ENCODE results near the gene KNCN. TPM values are rescaled to one million over a fixed set of nuclear protein-coding genes. Genes with fewer than 3 reads are reported as not detected.

The KNCN gene
- total and polyA plus RNA-seq, 7 donors, result not detected

GRCh38 chr1:46532498-46533178 is 18.8 kb downstream of the KNCN start:
- Histone ChIP-seq H3K9me3 (no peaks in the 10 kb centered on the region), H3K4me1 (peaks cover 0 to 10% (median 6%) of the 10 kb centered on the region in 4 donors), H3K27me3 (peaks cover 0 to 20% (median 5%) of the 10 kb centered on the region in 3 donors), H3K27ac (peak overlapping the region; percentile 73 to 84 (median 82)), H3K4me3 (peak overlapping the region in 3 of 4 donors; percentile 42 to 51 (median 50)), H3K36me3 (no peaks in the 10 kb centered on the region)
- DNase-seq, result peak; percentile 80
- intact Hi-C loops (cut with DNase I), result loop anchor here (2.0 kb wide), 1 partner anchor 192 kb away; no protein-coding TSS in a partner anchor
- 1% methylated on average over 31 of the region's 31 CpGs for WGBS, 2 donors
- peak; percentile 19 to 62 (median 50) for TF ChIP-seq CTCF (IDR thresholded peaks at IDR 0.05)
- TF ChIP-seq EP300 (IDR thresholded peaks at IDR 0.05), result no peak
- no peak for TF ChIP-seq POLR2A (IDR thresholded peaks at IDR 0.05)
- peak in 2 of 4 donors; percentile 23 to 37 for TF ChIP-seq POLR2AphosphoS5 (IDR thresholded peaks at IDR 0.05)

DNA sequence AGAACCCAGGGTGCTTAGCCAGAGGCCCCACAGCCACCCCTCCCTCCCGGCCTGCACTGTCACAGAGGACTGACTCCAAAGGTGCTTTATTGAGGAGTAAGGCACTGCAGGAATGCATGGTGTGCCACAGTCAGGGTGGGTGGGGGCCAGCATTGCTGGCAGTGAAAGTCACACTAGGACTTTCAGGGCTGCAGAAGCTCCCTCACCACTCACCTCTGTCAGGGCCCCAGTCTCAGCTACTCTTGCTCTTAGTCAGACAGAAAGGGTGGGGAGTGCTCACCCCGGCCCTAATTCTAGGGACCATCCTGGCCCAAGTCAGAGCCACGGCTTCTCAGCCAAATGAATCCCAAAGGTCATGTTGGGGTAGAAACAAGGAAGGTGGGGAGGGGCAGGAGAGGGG is 19.4 kb downstream of the KNCN start:
- no peak for TF ChIP-seq POLR2AphosphoS5 (IDR thresholded peaks at IDR 0.05)
- no peak for TF ChIP-seq EP300 (IDR thresholded peaks at IDR 0.05)
- TF ChIP-seq POLR2A (IDR thresholded peaks at IDR 0.05), result no peak
- TF ChIP-seq CTCF (IDR thresholded peaks at IDR 0.05), result no peak
- 41 to 70% methylated on average over 3 of the region's 3 CpGs for WGBS, 2 donors
- intact Hi-C loops (cut with DNase I), result loop anchor here (2.0 kb wide), 1 partner anchor 193 kb away; no protein-coding TSS in a partner anchor

GRCh38 chr1:46530791-46531409 is 20.5 kb downstream of the KNCN start:
- Histone ChIP-seq H3K36me3 (no peaks in the 10 kb centered on the region), H3K9me3 (no peaks in the 10 kb centered on the region), H3K4me3 (no peak overlapping the region), H3K4me1 (peaks cover 0 to 10% (median 6%) of the 10 kb centered on the region in 4 donors), H3K27ac (no peak overlapping the region), H3K27me3 (peaks cover 0 to 32% (median 11%) of the 10 kb centered on the region in 3 donors)
- no peak for DNase-seq
- 34 to 62% methylated on average over 6 of the region's 6 CpGs for WGBS, 2 donors
- intact Hi-C loops (cut with DNase I), result no loop called here
- TF ChIP-seq POLR2AphosphoS5 (IDR thresholded peaks at IDR 0.05), result no peak
- TF ChIP-seq POLR2A (IDR thresholded peaks at IDR 0.05), result no peak
- no peak for TF ChIP-seq EP300 (IDR thresholded peaks at IDR 0.05)

More for the DNA sequence above, 19.4 kb downstream of the KNCN start:
- Histone ChIP-seq H3K27ac (no peak overlapping the region), H3K4me1 (peaks cover 0 to 10% (median 6%) of the 10 kb centered on the region in 4 donors), H3K27me3 (peaks cover 0 to 21% (median 5%) of the 10 kb centered on the region in 3 donors), H3K36me3 (no peaks in the 10 kb centered on the region), H3K9me3 (no peaks in the 10 kb centered on the region), H3K4me3 (no peak overlapping the region)
- no peak for DNase-seq

DNA sequence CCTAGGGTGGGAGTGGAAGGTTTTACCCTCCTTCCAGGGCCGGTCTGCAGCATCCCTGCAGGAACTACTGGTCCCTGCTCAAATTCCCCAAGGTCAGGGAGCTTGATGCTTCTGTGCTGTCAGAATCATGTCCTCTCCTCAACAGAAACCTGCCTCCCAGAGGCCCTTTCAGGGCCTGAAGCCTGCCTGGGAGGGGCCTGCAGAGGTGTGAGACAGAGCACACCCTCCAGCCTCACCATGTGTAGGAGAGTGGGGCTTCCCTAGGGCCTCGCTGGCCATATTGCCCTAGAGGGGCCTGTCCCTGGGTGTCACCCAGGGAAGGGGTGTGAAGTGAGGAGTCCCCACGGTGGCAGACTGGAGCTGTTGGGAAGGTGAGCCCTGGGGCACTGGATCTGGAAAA is 21.1 kb downstream of the KNCN start:
- intact Hi-C loops (cut with DNase I), result no loop called here

More for the DNA sequence above, 21.1 kb downstream of the KNCN start:
- no peak overlapping the region for H3K4me3 ChIP-seq
- no peak for DNase-seq
- no peaks in the 10 kb centered on the region for H3K36me3 ChIP-seq
- no peak for TF ChIP-seq POLR2AphosphoS5 (IDR thresholded peaks at IDR 0.05)
- TF ChIP-seq CTCF (IDR thresholded peaks at IDR 0.05), result no peak
- TF ChIP-seq EP300 (IDR thresholded peaks at IDR 0.05), result no peak
- no peak for TF ChIP-seq POLR2A (IDR thresholded peaks at IDR 0.05)
- no peaks in the 10 kb centered on the region for H3K9me3 ChIP-seq
- peaks cover 0 to 36% (median 11%) of the 10 kb centered on the region in 3 donors for H3K27me3 ChIP-seq
- peaks cover 0 to 10% (median 6%) of the 10 kb centered on the region in 4 donors for H3K4me1 ChIP-seq
- no peak overlapping the region for H3K27ac ChIP-seq
- WGBS, 2 donors, result 63 to 72% methylated on average over 3 of the region's 3 CpGs
